Body of pancreas (tissue), 4 donors: ENCODE measurements around the gene FOXO6. TPM values are rescaled to one million over a fixed set of nuclear protein-coding genes. Genes with fewer than 3 reads are reported as not detected.
A peak's percentile ranks its signal among the peaks of the same experiment; 100 is the strongest.

ENCODE experiments used
- ATAC-seq: fragments of 150-250 bp; one replicate; pipeline ENCODE4 v1.9.1; 2016
- DNase-seq, 4 donors: peaks; one replicate each; pipeline ENCODE4 v3.0.0-alpha.2; 2019
- H3K27ac ChIP-seq, 4 donors: fragments of 200-600 bp; sonication (generic); 1 replicate in 3 of 4; 2 replicates in 1 of 4; pipeline versions ENCODE4 v1.5.1 to v1.6.1; 2016 to 2019; ENCODE audit warnings: mild to moderate bottlenecking in 1 of 4, mixed read lengths in 1 of 4, moderate library complexity in 1 of 4
- H3K27me3 ChIP-seq, 2 donors: fragments of 200-600 bp; sonication (generic); one replicate each; pipeline ENCODE4 v1.6.0; 2016; ENCODE audit warnings: mild to moderate bottlenecking in 1 of 2
- H3K36me3 ChIP-seq, 2 donors: fragments of 200-600 bp; sonication (generic); replicated peaks in 1 of 2; 2 replicates each; pipeline ENCODE4 v1.5.1; 2016; ENCODE audit warnings: low read depth in 2 of 2; ENCODE audit not compliant: insufficient read depth in 1 of 2
- H3K4me1 ChIP-seq: fragments of 200-600 bp; sonication (generic); one replicate; pipeline ENCODE4 v1.6.0; 2016
- H3K4me3 ChIP-seq, 2 donors: fragments of 200-600 bp; sonication (generic); 1 replicate in 1 of 2; 2 replicates in 1 of 2; pipeline ENCODE4 v1.5.1; 2016 to 2019
- H3K9me3 ChIP-seq, 3 donors: fragments of 200-600 bp; sonication (generic); 1 replicate in 2 of 3; 2 replicates in 1 of 3; pipeline ENCODE4 v1.5.1; 2016
- CTCF ChIP-seq, 7 experiments: fragments of 450-650 bp in 4 of 7; fragments of 200-600 bp in 3 of 7; sonication (generic) in 3 of 7; IDR thresholded peaks; one replicate each; pipeline ENCODE4 v1.5.1; 2016 to 2019; ENCODE audit warnings: antibody characterized with exemption in 7 of 7
- POLR2A ChIP-seq, 3 donors: fragments of 450-650 bp; IDR thresholded peaks; one replicate each; pipeline ENCODE4 v1.6.1; 2016; ENCODE audit warnings: antibody characterized with exemption in 3 of 3, mild to moderate bottlenecking in 2 of 3
- WGBS, 2 donors: methylation state at CpG; one replicate each; pipeline ENCODE4 v1.1.5; 2017; 5-methylcytosine and 5-hydroxymethylcytosine counted together
- intact Hi-C: fragments of 100-400 bp; cut with DNase I; formaldehyde crosslinking; loops from one replicate; pipeline ENCODE4 v1.15.1; 2023
- total RNA-seq, 2 donors: library from RNA; depleted of rRNA; stranded (reverse); fragments of >200 nt; gene quantifications; one replicate each; pipeline ENCODE4 v1.1.0, GENCODE V29; 2016

The FOXO6 gene
- total RNA-seq, 2 donors from 2014 or later: 1.0 to 2.3 TPM

- Histone ChIP-seq H3K36me3 (no peaks in the 10 kb centered on the region), H3K4me3 (no peak overlapping the region), H3K4me1 (peaks cover 10% of the 10 kb centered on the region), H3K27me3 (no peaks in the 10 kb centered on the region), H3K27ac (no peak overlapping the region), H3K9me3 (no peaks in the 10 kb centered on the region)
- WGBS, 2 donors: 43 to 51% methylated on average over 13 to 16 of the region's 18 CpGs
- peak; percentile 68 for ATAC-seq
- peak; percentile 64 to 73 (median 68) for DNase-seq
- intact Hi-C loops: no loop called here
- TF ChIP-seq POLR2A (IDR thresholded peaks at IDR 0.05) (no peak), CTCF (IDR thresholded peaks at IDR 0.05) (peak; percentile 77 to 96 (median 92))
Observed at GRCh38 chr1:41416552-41417334, 55.5 kb downstream of the FOXO6 start.

GRCh38 chr1:41417335-41417682 is 56.1 kb downstream of the FOXO6 start:
- 23 to 62% methylated on average over 1 of the region's 1 CpG for WGBS, 2 donors
- TF ChIP-seq POLR2A (IDR thresholded peaks at IDR 0.05) (no peak), CTCF (IDR thresholded peaks at IDR 0.05) (no peak)

GRCh38 chr1:41417746-41418145 is 56.5 kb downstream of the FOXO6 start:
- DNase-seq: no peak
- no peaks in the 10 kb centered on the region for H3K36me3 ChIP-seq

More at GRCh38 chr1:41417335-41417682, 56.1 kb downstream of the FOXO6 start:
- ATAC-seq (no peak), DNase-seq (no peak)
- no peak overlapping the region for H3K4me3 ChIP-seq
- no peak overlapping the region for H3K27ac ChIP-seq
- intact Hi-C loops: no loop called here
- peaks cover 10% of the 10 kb centered on the region for H3K4me1 ChIP-seq
- H3K9me3 ChIP-seq: no peaks in the 10 kb centered on the region
- H3K27me3 ChIP-seq: no peaks in the 10 kb centered on the region
- no peaks in the 10 kb centered on the region for H3K36me3 ChIP-seq

GRCh38 chr1:41418857-41419583 is 57.8 kb downstream of the FOXO6 start:
- ATAC-seq (peak; percentile 84), DNase-seq (peak; percentile 67 to 93 (median 83))
- H3K27ac ChIP-seq: peak overlapping the region; percentile 57 to 83 (median 78)
- intact Hi-C loops: no loop called here
- no peak overlapping the region for H3K4me3 ChIP-seq
- H3K9me3 ChIP-seq: no peaks in the 10 kb centered on the region
- peaks cover 18% of the 10 kb centered on the region for H3K4me1 ChIP-seq
- H3K27me3 ChIP-seq: no peaks in the 10 kb centered on the region
- TF ChIP-seq POLR2A (IDR thresholded peaks at IDR 0.05) (no peak), CTCF (IDR thresholded peaks at IDR 0.05) (peak in 3 of 7 experiments; percentile 14 to 20 (median 20))
- 46 to 71% methylated on average over 7 to 16 of the region's 16 CpGs for WGBS, 2 donors
- no peaks in the 10 kb centered on the region for H3K36me3 ChIP-seq

More at GRCh38 chr1:41417746-41418145, 56.5 kb downstream of the FOXO6 start:
- TF ChIP-seq POLR2A (IDR thresholded peaks at IDR 0.05): no peak
- TF ChIP-seq CTCF (IDR thresholded peaks at IDR 0.05): no peak
- Histone ChIP-seq H3K4me1 (peaks cover 10% of the 10 kb centered on the region), H3K27me3 (no peaks in the 10 kb centered on the region), H3K9me3 (no peaks in the 10 kb centered on the region), H3K27ac (peak overlapping the region in 2 of 4 donors; percentile 75 to 83), H3K4me3 (no peak overlapping the region)
- 54 to 65% methylated on average over 6 of the region's 6 CpGs for WGBS, 2 donors
- ATAC-seq: no peak
- intact Hi-C loops: no loop called here
